H1 (cell line): Measurements from ENCODE around the gene GNL2. TPM values are rescaled to one million over a fixed set of nuclear protein-coding genes. Genes with fewer than 3 reads are reported as not detected.

ENCODE experiments used
- CTCF ChIA-PET: fragments of 300-600 bp; sonication (Branson Sonifier 250); formaldehyde crosslinking; loops from one replicate; lab custom pipeline; 2021; ENCODE audit not compliant: partially characterized antibody; lab: Charles Lee
- POLR2A ChIA-PET: fragments of 300-600 bp; sonication (Branson Sonifier 250); formaldehyde crosslinking; loops from one replicate; lab custom pipeline; 2021; ENCODE audit warnings: inconsistent platforms; ENCODE audit not compliant: partially characterized antibody; lab: Charles Lee
- DNase-seq, 2 experiments: peaks; one replicate each; pipeline versions ENCODE4 v3.0.0 to v3.0.0-alpha.2; 2010 to 2022; ENCODE audit warnings: low spot score in 2 of 2, low read depth in 1 of 2, mixed read lengths in 1 of 2
- FAIRE-seq: peaks from 2 replicates; lab custom pipeline; 2011; peaks lifted over from hg19 to GRCh38; lab: Jason Lieb, UNC
- H2AFZ ChIP-seq: 2 replicates; pipeline ENCODE4 v1.8.1; 2012; ENCODE audit warnings: low read length, inconsistent platforms
- H2AK5ac ChIP-seq: 2 replicates; pipeline ENCODE4 v1.6.1; 2013; ENCODE audit warnings: low read depth, low read length
- H2BK120ac ChIP-seq: replicated peaks from 2 replicates; pipeline ENCODE3; 2013; ENCODE audit warnings: low read depth, low read length, inconsistent platforms
- H2BK12ac ChIP-seq: 2 replicates; pipeline ENCODE4 v1.6.1; 2013; ENCODE audit warnings: low read depth, low read length
- H2BK15ac ChIP-seq: 2 replicates; pipeline ENCODE4 v1.6.1; 2013; ENCODE audit warnings: low read length
- H2BK20ac ChIP-seq: 2 replicates; pipeline ENCODE4 v1.6.1; 2013; ENCODE audit warnings: low read length
- H2BK5ac ChIP-seq: 2 replicates; pipeline ENCODE4 v1.6.1; 2013; ENCODE audit warnings: low read depth, low read length
- H3K14ac ChIP-seq: 2 replicates; pipeline ENCODE4 v1.6.1; 2013; ENCODE audit warnings: inconsistent platforms; ENCODE audit not compliant: insufficient read length
- H3K18ac ChIP-seq: 2 replicates; pipeline ENCODE4 v1.6.1; 2013; ENCODE audit warnings: low read length; ENCODE audit errors: extremely low read depth
- H3K23ac ChIP-seq: 2 replicates; pipeline ENCODE4 v1.6.1; 2013; ENCODE audit warnings: inconsistent platforms; ENCODE audit not compliant: insufficient read length
- H3K23me2 ChIP-seq: 2 replicates; pipeline ENCODE4 v1.6.1; 2013; ENCODE audit warnings: low read depth, low read length
- H3K27ac ChIP-seq: 2 replicates; pipeline ENCODE4 v1.6.1; 2011; ENCODE audit warnings: low read depth, low read length, inconsistent platforms
- H3K27me3 ChIP-seq, 4 experiments: replicated peaks in 1 of 4; 1 replicate in 1 of 4; 2 replicates in 3 of 4; pipeline versions ENCODE4 v1.6.1 to v1.8.1; 2011 to 2013; ENCODE audit warnings: low read length in 3 of 4, mild to moderate bottlenecking in 3 of 4, inconsistent platforms in 2 of 4, mixed read lengths in 2 of 4, moderate library complexity in 1 of 4; ENCODE audit not compliant: control insufficient read depth in 3 of 4, insufficient read depth in 3 of 4; ENCODE audit errors: extremely low read depth in 1 of 4
- H3K36me3 ChIP-seq, 4 experiments: 2 replicates each; pipeline versions ENCODE4 v1.6.1 to v1.8.1; 2011 to 2013; ENCODE audit warnings: mild to moderate bottlenecking in 4 of 4, low read length in 3 of 4, moderate library complexity in 2 of 4, control low read depth in 1 of 4, inconsistent platforms in 1 of 4; ENCODE audit not compliant: insufficient read depth in 4 of 4, control insufficient read depth in 2 of 4
- H3K4ac ChIP-seq: replicated peaks from 2 replicates; pipeline ENCODE3; 2013; ENCODE audit warnings: low read length, low read depth, mixed read lengths, inconsistent platforms; ENCODE audit not compliant: insufficient read length
- H3K4me1 ChIP-seq, 4 experiments: replicated peaks in 1 of 4; 1 replicate in 1 of 4; 2 replicates in 3 of 4; pipeline versions ENCODE4 v1.6.1 to v1.8.1; 2011 to 2013; ENCODE audit warnings: low read length in 3 of 4, inconsistent platforms in 2 of 4, mixed read lengths in 1 of 4; ENCODE audit not compliant: insufficient read depth in 4 of 4, control insufficient read depth in 3 of 4
- H3K4me2 ChIP-seq, 2 experiments: 2 replicates each; pipeline versions ENCODE4 v1.6.1 to v1.8.1; 2011 to 2013; ENCODE audit warnings: low read depth in 2 of 2, low read length in 2 of 2, control low read depth in 1 of 2, inconsistent platforms in 1 of 2, mild to moderate bottlenecking in 1 of 2; ENCODE audit not compliant: insufficient read depth in 1 of 2
- H3K4me3 ChIP-seq, 4 experiments: fragments of 200-600, 300-600 bp in 1 of 4; sonication (generic), shearing (Covaris generic), sonication (Bioruptor Twin) in 1 of 4; 2 replicates each; pipeline versions ENCODE4 v1.5.1 to v1.8.1; 2011 to 2016; ENCODE audit warnings: low read length in 4 of 4, low read depth in 3 of 4, control low read depth in 2 of 4, inconsistent platforms in 2 of 4, mild to moderate bottlenecking in 2 of 4, mixed read lengths in 1 of 4, moderate library complexity in 1 of 4; ENCODE audit not compliant: insufficient read depth in 2 of 4; ENCODE audit errors: extremely low read depth in 1 of 4
- H3K56ac ChIP-seq: replicated peaks from 2 replicates; pipeline ENCODE3; 2013; ENCODE audit warnings: low read depth, mild to moderate bottlenecking, mixed read lengths, low read length, inconsistent platforms; ENCODE audit not compliant: insufficient read length
- H3K79me1 ChIP-seq: 2 replicates; pipeline ENCODE4 v1.6.1; 2013; ENCODE audit warnings: low read depth, low read length, control low read depth
- H3K79me2 ChIP-seq, 2 experiments: 2 replicates each; pipeline versions ENCODE4 v1.6.1 to v1.8.1; 2012 to 2013; ENCODE audit warnings: low read length in 2 of 2, mild to moderate bottlenecking in 2 of 2, inconsistent platforms in 1 of 2; ENCODE audit not compliant: insufficient read depth in 2 of 2, control insufficient read depth in 1 of 2
- H3K9ac ChIP-seq, 4 experiments: replicated peaks in 1 of 4; 1 replicate in 1 of 4; 2 replicates in 3 of 4; pipeline versions ENCODE4 v1.6.1 to v1.8.1; 2011 to 2013; ENCODE audit warnings: low read depth in 3 of 4, low read length in 3 of 4, control low read depth in 2 of 4, mild to moderate bottlenecking in 2 of 4, moderate library complexity in 2 of 4, inconsistent platforms in 1 of 4; ENCODE audit errors: extremely low read depth in 1 of 4
- H3K9me3 ChIP-seq, 2 experiments: 2 replicates each; pipeline versions ENCODE4 v1.6.1 to v1.8.1; 2012 to 2013; ENCODE audit warnings: mild to moderate bottlenecking in 2 of 2, moderate library complexity in 2 of 2, control low read depth in 1 of 2, inconsistent platforms in 1 of 2, low read depth in 1 of 2, low read length in 1 of 2, mixed read lengths in 1 of 2; ENCODE audit not compliant: insufficient read depth in 2 of 2
- H4K20me1 ChIP-seq, 2 experiments: replicated peaks in 1 of 2; 2 replicates each; pipeline versions ENCODE3 to v1.8.1; 2011 to 2013; ENCODE audit warnings: inconsistent platforms in 2 of 2, low read length in 2 of 2, mild to moderate bottlenecking in 1 of 2; ENCODE audit not compliant: insufficient read depth in 2 of 2, control insufficient read depth in 1 of 2
- H4K5ac ChIP-seq: 2 replicates; pipeline ENCODE4 v1.6.1; 2013; ENCODE audit warnings: low read length, low read depth, mixed read lengths, inconsistent platforms; ENCODE audit not compliant: insufficient read length
- H4K8ac ChIP-seq: 2 replicates; pipeline ENCODE4 v1.8.0; 2013; ENCODE audit warnings: mild to moderate bottlenecking, moderate library complexity, low read length, inconsistent platforms; ENCODE audit not compliant: insufficient read depth; ENCODE audit errors: extremely low read depth
- H4K91ac ChIP-seq: replicated peaks from 2 replicates; pipeline ENCODE3; 2013; ENCODE audit warnings: low read length, mixed read lengths, inconsistent platforms; ENCODE audit not compliant: insufficient read length
- CHD2 ChIP-seq: IDR thresholded peaks from 2 replicates; pipeline ENCODE4 v1.6.1; 2012; ENCODE audit warnings: low read length, improper control_type of control experiment
- FOSL1 ChIP-seq: IDR thresholded peaks from 2 replicates; pipeline ENCODE4 v1.6.1; 2011; ENCODE audit warnings: mild to moderate bottlenecking, low read depth, low read length, moderate library complexity; ENCODE audit not compliant: insufficient read depth
- JUN ChIP-seq: IDR thresholded peaks from 2 replicates; pipeline ENCODE4 v1.6.1; 2011; ENCODE audit warnings: low read depth, mild to moderate bottlenecking, improper control_type of control experiment, low read length
- PHF8 ChIP-seq: fragments of 200-600 bp; sonication (generic); conservative IDR thresholded peaks from 2 replicates; pipeline ENCODE4 v1.7.1; 2012; ENCODE audit warnings: low read depth, mild to moderate bottlenecking, inconsistent platforms, low read length, moderate library complexity
- RBBP5 ChIP-seq: IDR thresholded peaks from 2 replicates; pipeline ENCODE4 v1.7.1; 2012; ENCODE audit warnings: low read depth, mild to moderate bottlenecking, inconsistent platforms, low read length, moderate library complexity, borderline replicate concordance
- WGBS, 2 experiments: shearing (Covaris generic) in 1 of 2; methylation state at CpG; one replicate each; pipeline versions ENCODE4 v1.1.6 to v1.1.7; 2013 to 2015; ENCODE audit warnings: low lambda C conversion rate in 2 of 2, mixed read lengths in 2 of 2, inconsistent platforms in 1 of 2, low coverage in 1 of 2, missing lambda C conversion rate in 1 of 2; ENCODE audit not compliant: insufficient replicate concordance in 2 of 2, insufficient coverage in 1 of 2, insufficient read length in 1 of 2; ENCODE audit errors: extremely low coverage in 1 of 2, missing lambda C conversion rate in 1 of 2; 5-methylcytosine and 5-hydroxymethylcytosine counted together
- polyA plus RNA-seq, 7 experiments: library from polyadenylated mRNA; depleted of rRNA in 3 of 7; stranded (reverse) in 5 of 7; unstranded in 2 of 7; fragments of >200 nt in 5 of 7; fragments of 200-250 nt in 2 of 7; gene quantifications; 1 replicate in 5 of 7; 2 replicates in 1 of 7; 4 replicates in 1 of 7; pipeline versions ENCODE4 v1.2.1 to v1.2.3, GENCODE V29; 2011 to 2013; ENCODE audit warnings: missing spikeins in 2 of 7, mixed read lengths in 2 of 7
- total RNA-seq: library from RNA; stranded (reverse); fragmentation: NEBNext Ultra II Directional; extraction: Animal tissue kit (Norgen Biotek cat#: 25700); gene quantifications from 2 replicates; pipeline ENCODE4 v1.2.1, GENCODE V29; 2021

GNL2 gene
- total and polyA plus RNA-seq, 2 of the 8 experiments (the other 6 are each of a cell fraction or from before 2014, with no cell fraction given), result 22.2 to 88.3 TPM

- no peak overlapping the region for H2AK5ac ChIP-seq
- no peak overlapping the region for H3K23ac ChIP-seq
- no peak overlapping the region for H2BK15ac ChIP-seq
- no peak overlapping the region for H3K4me2 ChIP-seq
- DNase-seq (no peak), FAIRE-seq (no peak)
- H3K9ac ChIP-seq, result no peak overlapping the region
- no peaks in the 10 kb centered on the region for H3K79me2 ChIP-seq
- peaks cover 8 to 53% (median 31%) of the 10 kb centered on the region in 4 experiments for H3K36me3 ChIP-seq
- H3K27ac ChIP-seq, result no peak overlapping the region
- H4K20me1 ChIP-seq, result peaks cover 0 to 2% of the 10 kb centered on the region in 2 experiments
- H2BK5ac ChIP-seq, result no peak overlapping the region
- TF ChIP-seq CHD2 (no peak), RBBP5 (no peak), PHF8 (no peak), FOSL1 (no peak), JUN (no peak)
- CTCF ChIA-PET, result interaction anchor here (0.9 kb wide), 1 partner anchor 27 kb away, joined by 3 read pairs; no protein-coding TSS in a partner anchor
- H4K91ac ChIP-seq, result no peak overlapping the region
- H2BK120ac ChIP-seq, result no peak overlapping the region
- no peaks in the 10 kb centered on the region for H3K9me3 ChIP-seq
- no peak overlapping the region for H3K56ac ChIP-seq
- H3K4me3 ChIP-seq, result no peak overlapping the region
- no peak overlapping the region for H4K5ac ChIP-seq
- H2AFZ ChIP-seq, result no peak overlapping the region
- no peaks in the 10 kb centered on the region for H3K23me2 ChIP-seq
- no peaks in the 10 kb centered on the region for H3K4me1 ChIP-seq
- H3K4ac ChIP-seq, result no peak overlapping the region
- H2BK20ac ChIP-seq, result no peak overlapping the region
- H3K79me1 ChIP-seq, result no peaks in the 10 kb centered on the region
- no peak overlapping the region for H3K14ac ChIP-seq
- H2BK12ac ChIP-seq, result no peak overlapping the region
- H4K8ac ChIP-seq, result peak overlapping the region; percentile 51; the same call in 1 of the 2 replicates
- H3K18ac ChIP-seq, result no peak overlapping the region
- H3K27me3 ChIP-seq, result no peaks in the 10 kb centered on the region
- 95% methylated on average over 30 of the region's 30 CpGs; no CpG with 5 or more reads in 1 of the 2 experiments for WGBS, 2 experiments
- POLR2A ChIA-PET, result interaction anchor here (0.5 to 0.7 kb wide), 2 partner anchors 15 to 17 kb away, joined by 3 read pairs; partner anchors contain the start of gene DNALI1
These were observed 55.5 kb downstream of the GNL2 start for GRCh38 chr1:37540036-37540785.
